WI38 (cell line): ENCODE data around the gene EDNRA.
A peak's percentile ranks its signal among the peaks of the same experiment; 100 is the strongest.

Experiments
- H3K4me3 ChIP-seq: 2 replicates; pipeline ENCODE4 v1.5.1; 2011; ENCODE audit warnings: low read depth, mild to moderate bottlenecking, control low read depth, low read length
- CTCF ChIP-seq: IDR thresholded peaks from 2 replicates; pipeline ENCODE4 v1.5.1; 2012; ENCODE audit warnings: low read depth, mild to moderate bottlenecking, control low read depth, low read length

Gene EDNRA

GRCh38 chr4:147482281-147482680 is 1.4 kb downstream of the EDNRA start:
- no peak for TF ChIP-seq CTCF
- peak overlapping the region; percentile 66 for H3K4me3 ChIP-seq

- no peak overlapping the region for H3K4me3 ChIP-seq
- no peak for TF ChIP-seq CTCF
These were observed 4.3 kb downstream of the EDNRA start for GRCh38 chr4:147485167-147485566.

- no peak for TF ChIP-seq CTCF
- H3K4me3 ChIP-seq, result no peak overlapping the region
These were observed 6.7 kb downstream of the EDNRA start for GRCh38 chr4:147487616-147488015.

GRCh38 chr4:147488556-147488955 is 7.7 kb downstream of the EDNRA start:
- no peak overlapping the region for H3K4me3 ChIP-seq
- TF ChIP-seq CTCF, result no peak

- no peak overlapping the region for H3K4me3 ChIP-seq
- no peak for TF ChIP-seq CTCF
These were observed 10.2 kb downstream of the EDNRA start for GRCh38 chr4:147491086-147491485.

DNA sequence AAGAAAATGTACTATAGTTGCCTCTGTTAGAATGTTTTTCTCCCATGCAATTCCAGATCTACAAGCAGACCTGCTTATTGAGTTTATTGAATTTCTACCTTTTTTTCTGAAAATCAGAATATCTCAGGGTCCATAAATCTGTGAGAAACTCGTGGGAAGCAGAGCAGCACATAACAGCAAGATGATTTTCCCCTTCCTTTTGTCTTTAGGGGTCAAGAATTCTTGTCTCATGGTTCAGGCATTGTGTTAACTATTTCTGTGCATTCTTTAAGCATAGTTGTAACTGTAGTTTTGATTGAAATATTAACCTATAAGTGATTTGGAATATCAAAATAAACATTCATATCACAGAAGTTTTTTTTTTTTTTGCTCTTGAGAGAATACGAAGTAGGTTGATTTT is 11.4 kb downstream of the EDNRA start:
- H3K4me3 ChIP-seq, result no peak overlapping the region
- TF ChIP-seq CTCF, result no peak

- H3K4me3 ChIP-seq, result no peak overlapping the region
- no peak for TF ChIP-seq CTCF
These were observed 11.9 kb downstream of the EDNRA start for GRCh38 chr4:147492761-147493160.
